Measurements from ENCODE around the gene SERPINA3.

DNA sequence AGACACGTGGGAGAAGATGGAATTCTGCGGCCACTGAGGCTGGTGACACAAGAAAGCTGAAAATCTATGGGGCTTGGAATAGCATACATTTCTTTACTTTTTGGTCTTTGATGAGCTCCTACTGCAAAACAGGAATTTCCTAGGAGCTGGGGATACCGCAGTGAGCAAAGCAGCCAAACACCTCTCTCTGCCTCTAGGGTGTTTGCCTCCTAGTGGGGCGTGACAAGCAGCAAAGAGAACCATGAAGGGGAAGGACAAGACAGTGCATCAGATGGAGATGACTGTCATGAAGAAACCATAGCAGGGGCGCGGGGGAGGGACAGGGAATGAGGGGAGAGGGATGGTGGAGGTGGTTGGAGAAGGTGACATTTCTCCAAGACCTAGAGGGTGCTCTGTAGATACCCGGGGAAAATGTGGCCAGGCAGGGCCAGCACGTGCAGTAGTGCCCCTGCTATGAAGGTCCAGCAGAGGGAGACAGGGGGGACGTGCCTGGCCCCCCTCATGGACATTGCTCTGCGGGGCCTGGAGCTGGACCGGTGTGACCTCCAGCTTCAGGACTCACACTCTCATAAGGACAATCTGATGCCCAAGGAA is 58.6 kb downstream of the SERPINA3 start:
- no peak for TF ChIP-seq EZH2phosphoT487 (IDR thresholded peaks at IDR 0.05; ENCODE audit: insufficient read depth, low read depth)
- TF ChIP-seq EZH2 (IDR thresholded peaks at IDR 0.05; ENCODE audit: insufficient read depth, poor library complexity, severe bottlenecking) = no peak
